GM19025 (cell line): ENCODE measurements around the gene C1QTNF5.

Source experiments
- ATAC-seq: cut with Tn5 transposase; IDR thresholded peaks from one replicate; pipeline ENCODE4 v1.9.1; 2021; ENCODE audit warnings: mild to moderate bottlenecking, low read depth, moderate library complexity; ENCODE audit not compliant: unreplicated experiment

Gene C1QTNF5

DNA sequence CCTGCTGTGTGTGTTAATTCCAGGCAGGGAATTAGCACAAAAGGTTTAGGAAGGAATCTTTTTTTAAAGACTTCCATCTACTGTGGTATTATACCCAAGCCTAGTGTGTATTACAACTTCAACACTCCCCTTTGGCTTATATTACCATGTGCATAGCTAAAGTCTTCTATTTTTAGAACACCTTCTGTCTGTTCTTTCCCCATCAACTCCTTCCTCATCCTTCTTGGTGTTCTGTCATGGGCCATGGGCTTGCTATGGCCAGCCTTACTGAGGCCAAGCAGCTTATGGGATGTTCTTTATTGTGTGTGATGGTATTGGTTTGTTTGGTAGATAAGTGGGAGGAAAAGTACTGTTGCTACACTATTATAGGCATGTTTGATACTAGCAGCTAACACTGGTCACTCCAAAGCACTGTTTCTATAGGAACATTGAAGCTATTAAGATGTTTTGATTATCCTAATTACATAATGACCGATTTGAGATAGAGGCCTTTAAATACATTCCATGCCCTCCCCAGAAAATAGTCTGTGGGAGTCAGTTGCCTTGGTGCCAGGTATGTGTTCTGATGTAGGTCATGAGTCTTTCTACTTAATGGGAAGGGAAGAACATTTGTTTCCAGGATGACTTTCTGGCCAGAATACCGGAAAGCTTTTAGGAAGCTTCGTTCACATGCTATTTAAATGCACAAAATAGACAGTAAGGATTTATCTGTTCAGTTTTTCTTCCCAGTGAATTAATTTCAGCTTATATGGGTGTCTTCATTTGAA, 40.3 kb downstream of the C1QTNF5 start:
- ATAC-seq: no peak

DNA sequence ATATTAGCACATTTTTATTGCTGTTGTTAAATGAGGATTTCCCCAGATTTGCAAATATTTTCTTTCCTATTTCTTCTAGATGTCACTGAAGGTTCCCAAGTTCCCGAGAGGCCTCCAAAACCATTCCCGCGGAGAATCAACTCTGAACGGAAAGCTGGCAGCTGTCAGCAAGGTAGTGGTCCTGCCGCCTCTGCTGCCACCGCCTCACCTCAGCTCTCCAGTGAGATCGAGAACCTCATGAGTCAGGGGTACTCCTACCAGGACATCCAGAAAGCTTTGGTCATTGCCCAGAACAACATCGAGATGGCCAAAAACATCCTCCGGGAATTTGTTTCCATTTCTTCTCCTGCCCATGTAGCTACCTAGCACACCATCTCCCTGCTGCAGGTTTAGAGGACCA, 41.3 kb downstream of the C1QTNF5 start:
- ATAC-seq: no peak

DNA sequence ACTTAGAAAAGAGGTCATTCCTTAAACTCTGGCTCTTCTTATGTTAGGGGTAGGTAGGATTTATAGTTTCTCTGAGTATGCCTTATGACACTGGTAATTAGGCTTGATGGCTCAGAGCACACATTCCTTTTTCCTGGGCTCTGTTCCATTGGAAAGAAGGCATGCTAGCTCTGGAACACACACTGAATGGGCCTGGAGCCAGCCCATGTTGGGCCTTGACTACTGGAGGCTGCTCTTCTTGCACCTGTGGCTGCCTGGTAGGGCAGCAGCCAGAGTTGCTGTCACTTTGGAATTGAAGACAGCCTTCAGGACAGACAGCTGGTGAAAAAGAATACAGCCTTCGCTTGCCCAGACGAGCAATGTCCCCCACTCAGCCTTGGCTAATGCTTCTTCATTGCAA, 42.0 kb downstream of the C1QTNF5 start:
- no peak for ATAC-seq

DNA sequence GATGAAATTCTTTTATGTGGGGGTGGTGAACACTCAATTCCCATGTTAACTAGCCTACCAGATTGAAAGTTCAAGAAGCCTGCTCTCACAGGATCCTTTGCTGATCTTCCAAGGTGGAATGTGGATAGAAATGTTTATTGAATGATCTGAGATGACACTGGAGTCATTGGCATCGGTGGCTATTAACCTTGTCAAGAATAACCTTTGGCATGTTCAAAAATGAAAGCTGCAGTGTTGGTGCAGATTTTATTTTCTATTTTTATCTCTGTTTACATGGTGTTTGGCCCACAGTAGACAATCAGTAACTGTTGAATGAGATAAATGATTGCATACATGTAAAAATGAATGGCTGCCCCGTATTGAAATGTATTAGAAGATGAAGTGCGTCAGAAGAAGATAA, 42.7 kb downstream of the C1QTNF5 start:
- ATAC-seq: no peak

DNA sequence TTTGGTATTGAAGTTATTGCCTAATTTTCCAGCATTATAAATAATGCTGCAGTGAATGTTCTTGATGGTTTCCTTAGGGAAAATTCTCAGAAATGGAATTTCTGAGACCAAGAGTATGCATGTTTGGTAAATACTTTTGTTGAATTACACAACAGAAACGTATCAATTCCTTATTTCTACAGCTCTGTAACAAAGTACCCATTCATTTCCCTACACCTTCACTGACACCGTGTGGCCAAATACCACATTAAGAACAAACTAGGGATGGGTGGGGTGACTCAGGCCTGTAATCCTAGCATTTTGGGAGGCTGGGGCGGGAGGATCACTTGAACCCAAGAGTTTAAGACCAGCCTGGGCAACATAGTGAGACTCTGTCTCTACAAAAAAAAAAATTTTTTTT, 45.5 kb downstream of the C1QTNF5 start:
- ATAC-seq: no peak

DNA sequence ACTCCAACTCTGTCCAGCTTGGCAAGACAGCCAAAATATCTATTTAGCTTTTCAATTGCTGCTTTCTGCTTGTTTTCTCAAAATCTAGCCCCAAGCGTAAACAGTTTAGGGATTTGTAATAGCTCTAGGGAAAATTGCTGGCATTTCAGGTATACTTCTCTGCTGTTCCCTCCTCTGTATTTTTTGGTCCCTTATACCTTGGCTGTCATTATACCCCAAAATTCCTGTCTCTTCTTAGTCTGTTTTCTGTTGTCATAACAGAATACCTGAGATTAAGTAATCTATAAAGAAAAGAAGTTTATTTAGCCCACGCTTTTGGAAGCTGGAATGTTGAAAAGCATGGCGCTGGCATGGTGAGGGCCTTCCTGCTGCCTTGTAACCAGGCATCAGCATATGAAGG, 47.2 kb downstream of the C1QTNF5 start:
- ATAC-seq: no peak

DNA sequence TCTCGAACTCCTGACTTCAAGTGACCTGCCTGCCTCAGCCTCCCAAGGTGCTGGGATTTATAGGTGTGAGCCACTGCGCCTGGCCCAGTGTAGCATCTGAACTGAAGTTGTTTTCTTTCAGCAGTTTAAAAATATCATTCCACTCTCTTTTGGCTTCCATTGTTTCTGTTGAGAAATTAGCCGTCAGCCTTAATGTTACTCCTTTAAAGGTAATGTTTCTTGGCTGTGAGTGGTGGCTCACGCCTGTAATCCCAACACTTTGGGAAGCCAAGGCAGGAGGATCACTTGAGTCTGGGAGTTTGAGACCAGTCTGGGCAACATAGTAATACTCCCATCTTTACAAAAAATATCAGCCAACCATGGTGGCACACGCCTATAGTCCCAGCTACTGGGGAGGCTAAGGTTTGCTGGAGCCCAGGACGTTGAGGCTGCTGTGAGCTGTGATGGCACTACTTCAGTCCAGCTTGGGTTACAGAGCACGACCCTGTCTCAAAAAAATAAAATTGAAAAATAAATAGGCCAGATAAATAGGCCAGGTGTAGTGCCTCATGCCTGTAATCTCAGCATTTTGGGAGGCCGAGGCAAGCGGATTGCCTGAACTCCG, 49.7 kb downstream of the C1QTNF5 start:
- ATAC-seq: no peak
